ENCODE measurements around the gene FAM110D. TPM values are rescaled to one million over a fixed set of nuclear protein-coding genes. Genes with fewer than 3 reads are reported as not detected.

FAM110D gene
- total RNA-seq, 2 donors from 2014 or later: 0.38 to 1.1 TPM

- 90 to 94% methylated on average over 2 of the region's 2 CpGs for WGBS, 2 experiments (ENCODE audit: insufficient coverage in 1 of 2, insufficient read length in 1 of 2)
These were observed 26.1 kb upstream of the FAM110D start for GRCh38 chr1:26132834-26133167.

GRCh38 chr1:26134466-26134865, 24.4 kb upstream of the FAM110D start:
- Mint-ChIP-seq H3K9me3 (peaks cover 18% of the 10 kb centered on the region), H3K4me3 (no peak overlapping the region), H3K27me3 (ENCODE audit: insufficient read depth) (no peaks in the 10 kb centered on the region), H3K36me3 (ENCODE audit: low read depth) (no peaks in the 10 kb centered on the region), H3K27ac (no peak overlapping the region), H3K4me1 (peaks cover 6% of the 10 kb centered on the region)
- no peak for TF ChIP-seq CTCF (conservative IDR thresholded peaks at IDR 0.05)
- H3K4me1 ChIP-seq (ENCODE audit: control insufficient read depth, insufficient read depth, low read length): no peaks in the 10 kb centered on the region
- H3K4me3 ChIP-seq (ENCODE audit: low read length): no peak overlapping the region
- H3K9ac ChIP-seq (ENCODE audit: extremely low read depth, low read length, poor library complexity, severe bottlenecking): no peak overlapping the region
- no peaks in the 10 kb centered on the region for H3K27me3 ChIP-seq (ENCODE audit: control insufficient read depth, insufficient read depth, low read length, poor library complexity, severe bottlenecking)
- H3K27ac ChIP-seq (ENCODE audit: low read depth, low read length): no peak overlapping the region
- no peaks in the 10 kb centered on the region for H3K9me3 ChIP-seq (ENCODE audit: control insufficient read depth, low read length)
- WGBS, 2 experiments (ENCODE audit: insufficient coverage in 1 of 2, insufficient read length in 1 of 2): 96% methylated on average over 3 of the region's 3 CpGs; no CpG with 5 or more reads in 1 of the 2 experiments
- H3K36me3 ChIP-seq (ENCODE audit: control insufficient read depth, insufficient read depth, low read length): no peaks in the 10 kb centered on the region
- DNase-seq: no peak

More at GRCh38 chr1:26132834-26133167, 26.1 kb upstream of the FAM110D start:
- Histone ChIP-seq H3K36me3 (ENCODE audit: control insufficient read depth, insufficient read depth, low read length) (no peaks in the 10 kb centered on the region), H3K27me3 (ENCODE audit: control insufficient read depth, insufficient read depth, low read length, poor library complexity, severe bottlenecking) (no peaks in the 10 kb centered on the region), H3K27ac (ENCODE audit: low read depth, low read length) (no peak overlapping the region), H3K4me1 (ENCODE audit: control insufficient read depth, insufficient read depth, low read length) (no peaks in the 10 kb centered on the region), H3K9me3 (ENCODE audit: control insufficient read depth, low read length) (no peaks in the 10 kb centered on the region), H3K4me3 (ENCODE audit: low read length) (no peak overlapping the region), H3K9ac (ENCODE audit: extremely low read depth, low read length, poor library complexity, severe bottlenecking) (no peak overlapping the region)
- no peak overlapping the region for H3K4me3 Mint-ChIP-seq
- H3K9me3 Mint-ChIP-seq: peaks cover 18% of the 10 kb centered on the region
- DNase-seq: no peak
- peaks cover 3% of the 10 kb centered on the region for H3K4me1 Mint-ChIP-seq
- no peaks in the 10 kb centered on the region for H3K36me3 Mint-ChIP-seq (ENCODE audit: low read depth)
- no peaks in the 10 kb centered on the region for H3K27me3 Mint-ChIP-seq (ENCODE audit: insufficient read depth)
- H3K27ac Mint-ChIP-seq: no peak overlapping the region
- no peak for TF ChIP-seq CTCF (conservative IDR thresholded peaks at IDR 0.05)

GRCh38 chr1:26138974-26139558, 19.8 kb upstream of the FAM110D start:
- H3K4me3 Mint-ChIP-seq: no peak overlapping the region
- Histone ChIP-seq H3K9me3 (ENCODE audit: control insufficient read depth, low read length) (no peaks in the 10 kb centered on the region), H3K27ac (ENCODE audit: low read depth, low read length) (no peak overlapping the region), H3K4me1 (ENCODE audit: control insufficient read depth, insufficient read depth, low read length) (no peaks in the 10 kb centered on the region), H3K4me3 (ENCODE audit: low read length) (no peak overlapping the region), H3K9ac (ENCODE audit: extremely low read depth, low read length, poor library complexity, severe bottlenecking) (no peak overlapping the region), H3K36me3 (ENCODE audit: control insufficient read depth, insufficient read depth, low read length) (no peaks in the 10 kb centered on the region), H3K27me3 (ENCODE audit: control insufficient read depth, insufficient read depth, low read length, poor library complexity, severe bottlenecking) (no peaks in the 10 kb centered on the region)
- no peaks in the 10 kb centered on the region for H3K36me3 Mint-ChIP-seq (ENCODE audit: low read depth)
- H3K4me1 Mint-ChIP-seq: peaks cover 6% of the 10 kb centered on the region
- H3K9me3 Mint-ChIP-seq: peaks cover 14% of the 10 kb centered on the region
- H3K27ac Mint-ChIP-seq: no peak overlapping the region
- no peak for DNase-seq
- H3K27me3 Mint-ChIP-seq (ENCODE audit: insufficient read depth): peaks cover 5% of the 10 kb centered on the region
- WGBS, 2 experiments (ENCODE audit: insufficient coverage in 1 of 2, insufficient read length in 1 of 2): 86 to 89% methylated on average over 2 to 3 of the region's 3 CpGs
- TF ChIP-seq CTCF (conservative IDR thresholded peaks at IDR 0.05): no peak
